ENCODE data around the gene TM9SF2. TPM values are rescaled to one million over a fixed set of nuclear protein-coding genes. Genes with fewer than 3 reads are reported as not detected.

Gene TM9SF2
- total and polyA plus RNA-seq, 8 donors = 129 to 155 (median 148) TPM

GRCh38 chr13:99572921-99573320, 71.6 kb downstream of the TM9SF2 start:
- Histone ChIP-seq H3K4me1 (no peaks in the 10 kb centered on the region), H3K27ac (no peak overlapping the region), H3K9me3 (peaks cover 0 to 14% of the 10 kb centered on the region in 2 donors), H3K4me3 (no peak overlapping the region), H3K36me3 (no peaks in the 10 kb centered on the region), H3K27me3 (peaks cover 0 to 4% of the 10 kb centered on the region in 2 donors)
- DNase-seq (no peak), ATAC-seq (no peak)
- intact Hi-C loops (cut with DNase I) = no loop called here
- no peak for TF ChIP-seq CTCF (IDR thresholded peaks at IDR 0.05)

GRCh38 chr13:99575376-99576120, 74.3 kb downstream of the TM9SF2 start:
- Histone ChIP-seq H3K36me3 (no peaks in the 10 kb centered on the region), H3K9me3 (no peaks in the 10 kb centered on the region), H3K27me3 (peaks cover 0 to 4% of the 10 kb centered on the region in 2 donors), H3K27ac (no peak overlapping the region), H3K4me1 (no peaks in the 10 kb centered on the region), H3K4me3 (no peak overlapping the region)
- intact Hi-C loops (cut with DNase I) = no loop called here
- no peak for ATAC-seq
- no peak for DNase-seq
- TF ChIP-seq CTCF (IDR thresholded peaks at IDR 0.05) = no peak

- intact Hi-C loops (cut with DNase I) = no loop called here
- H3K9me3 ChIP-seq = no peaks in the 10 kb centered on the region
- TF ChIP-seq CTCF (IDR thresholded peaks at IDR 0.05) = no peak
- no peaks in the 10 kb centered on the region for H3K36me3 ChIP-seq
- no peak overlapping the region for H3K27ac ChIP-seq
- peak; percentile 23 for ATAC-seq
- DNase-seq = no peak
- H3K4me1 ChIP-seq = no peaks in the 10 kb centered on the region
- H3K4me3 ChIP-seq = no peak overlapping the region
- H3K27me3 ChIP-seq = peaks cover 0 to 4% of the 10 kb centered on the region in 2 donors
Observed at GRCh38 chr13:99577934-99578917, 77.0 kb downstream of the TM9SF2 start.

GRCh38 chr13:99580500-99581268, 79.4 kb downstream of the TM9SF2 start:
- no peak for DNase-seq
- ATAC-seq = no peak
- H3K4me3 ChIP-seq = no peak overlapping the region
- H3K4me1 ChIP-seq = no peaks in the 10 kb centered on the region
- no peak overlapping the region for H3K27ac ChIP-seq
- H3K27me3 ChIP-seq = peaks cover 0 to under 1% of the 10 kb centered on the region in 2 donors
- intact Hi-C loops (cut with DNase I) = no loop called here
- H3K9me3 ChIP-seq = no peaks in the 10 kb centered on the region
- H3K36me3 ChIP-seq = no peaks in the 10 kb centered on the region
- TF ChIP-seq CTCF (IDR thresholded peaks at IDR 0.05) = no peak
